SK-N-SH (cell line): Measurements from ENCODE around the gene KLHL20. TPM values are rescaled to one million over a fixed set of nuclear protein-coding genes. Genes with fewer than 3 reads are reported as not detected.
"Not testable (repeated sequence)": the region's sequence is repeated elsewhere in the genome, so short reads cannot be mapped to it uniquely, and the experiment has no call there.

ENCODE experiments used
- CTCF ChIA-PET: fragments of 300-600, 350-600 bp; formaldehyde crosslinking; extraction: SDS; loops from one replicate; lab custom pipeline; 2021; lab: Yijun Ruan, JAX
- POLR2A ChIA-PET: fragments of 350-600 bp; sonication (Branson Sonifier 250); formaldehyde crosslinking; extraction: SDS; loops from one replicate; lab custom pipeline; 2020; ENCODE audit warnings: antibody characterized with exemption, inconsistent platforms; lab: Yijun Ruan, JAX
- DNase-seq: peaks from one replicate; pipeline ENCODE4 v3.0.0; 2012
- H2AFZ ChIP-seq: fragments of 200-600 bp; sonication (generic); 2 replicates; pipeline ENCODE4 v1.8.1; 2016; ENCODE audit warnings: antibody characterized with exemption, mild to moderate bottlenecking, low read depth
- H3F3A ChIP-seq: fragments of 200-600 bp; sonication (generic); replicated peaks from 2 replicates; pipeline ENCODE3; 2016; ENCODE audit warnings: antibody characterized with exemption, mild to moderate bottlenecking; ENCODE audit not compliant: insufficient read depth
- H3K27ac ChIP-seq, 2 experiments: fragments of 200-500 bp in 1 of 2; fragments of 200-600 bp in 1 of 2; sonication (Bioruptor generic) in 1 of 2; sonication (generic), shearing (Covaris generic) in 1 of 2; 2 replicates each; pipeline versions ENCODE4 v1.5.1 to v1.6.1; 2014 to 2016; ENCODE audit warnings: low read depth in 2 of 2, inconsistent platforms in 1 of 2, low read length in 1 of 2, mild to moderate bottlenecking in 1 of 2, mixed read lengths in 1 of 2
- H3K27me3 ChIP-seq: fragments of 200-600 bp; sonication (generic), shearing (Covaris generic); 2 replicates; pipeline ENCODE4 v1.6.1; 2016; ENCODE audit warnings: mixed run types; ENCODE audit not compliant: insufficient read depth
- H3K36me3 ChIP-seq, 2 experiments: fragments of 200-500 bp in 1 of 2; fragments of 200-600 bp in 1 of 2; sonication (Bioruptor generic) in 1 of 2; sonication (generic) in 1 of 2; replicated peaks in 1 of 2; 2 replicates each; pipeline versions ENCODE3 to v1.5.1; 2014 to 2016; ENCODE audit warnings: low read length in 1 of 2, mild to moderate bottlenecking in 1 of 2; ENCODE audit not compliant: insufficient read depth in 2 of 2, control insufficient read depth in 1 of 2
- H3K4me1 ChIP-seq, 2 experiments: fragments of 200-500 bp in 1 of 2; fragments of 200-600 bp in 1 of 2; sonication (Bioruptor generic) in 1 of 2; sonication (generic), shearing (Covaris generic) in 1 of 2; 2 replicates each; pipeline versions ENCODE4 v1.5.1 to v1.6.1; 2014 to 2016; ENCODE audit warnings: low read depth in 1 of 2, low read length in 1 of 2, mixed run types in 1 of 2; ENCODE audit not compliant: insufficient read depth in 2 of 2, control insufficient read depth in 1 of 2
- H3K4me2 ChIP-seq: fragments of 200-600 bp; sonication (generic), shearing (Covaris generic); 2 replicates; pipeline ENCODE4 v1.6.1; 2017; ENCODE audit warnings: mixed run types
- H3K4me3 ChIP-seq, 2 experiments: fragments of 200-500 bp in 1 of 2; fragments of 200-600 bp in 1 of 2; sonication (Bioruptor generic) in 1 of 2; sonication (generic), shearing (Covaris generic) in 1 of 2; 2 replicates each; pipeline versions ENCODE4 v1.5.1 to v1.8.1; 2014 to 2016; ENCODE audit warnings: low read depth in 2 of 2, inconsistent platforms in 1 of 2, low read length in 1 of 2, mild to moderate bottlenecking in 1 of 2, mixed read lengths in 1 of 2, moderate library complexity in 1 of 2
- H3K79me2 ChIP-seq: fragments of 200-600 bp; sonication (generic); 2 replicates; pipeline ENCODE4 v1.8.1; 2017; ENCODE audit warnings: mild to moderate bottlenecking; ENCODE audit not compliant: insufficient read depth
- H3K9ac ChIP-seq: fragments of 200-600 bp; sonication (generic); 2 replicates; pipeline ENCODE4 v1.6.1; 2017; ENCODE audit warnings: mixed run types
- H3K9me2 ChIP-seq: fragments of 200-600 bp; sonication (generic); 2 replicates; pipeline ENCODE4 v1.6.1; 2017; ENCODE audit warnings: mixed run types
- H3K9me3 ChIP-seq: fragments of 200-600 bp; sonication (generic); 2 replicates; pipeline ENCODE4 v1.6.1; 2017; ENCODE audit warnings: mixed run types, mild to moderate bottlenecking, moderate library complexity
- H4K20me1 ChIP-seq: fragments of 200-600 bp; sonication (generic); 2 replicates; pipeline ENCODE4 v1.6.1; 2017; ENCODE audit warnings: mild to moderate bottlenecking, mixed run types; ENCODE audit not compliant: insufficient read depth
- GABPA ChIP-seq: IDR thresholded peaks from 2 replicates; pipeline ENCODE4 v1.4.0; 2012; ENCODE audit warnings: low read depth, mild to moderate bottlenecking
- JUND ChIP-seq: IDR thresholded peaks from 2 replicates; pipeline ENCODE4 v1.4.0; 2012
- NRF1 ChIP-seq: IDR thresholded peaks from 2 replicates; pipeline ENCODE4 v1.6.1; 2012; ENCODE audit warnings: low read depth, mild to moderate bottlenecking, low read length
- PBX3 ChIP-seq: IDR thresholded peaks from 2 replicates; pipeline ENCODE4; 2012
- RCOR1 ChIP-seq: fragments of 150-350 bp; IDR thresholded peaks from 2 replicates; pipeline ENCODE4 v1.6.1; 2017; ENCODE audit warnings: antibody characterized with exemption, low read length
- REST ChIP-seq: IDR thresholded peaks from 2 replicates; pipeline ENCODE4 v1.6.1; 2012; ENCODE audit warnings: mild to moderate bottlenecking, low read depth, low read length, moderate library complexity
- RXRA ChIP-seq: IDR thresholded peaks from 2 replicates; pipeline ENCODE4 v1.4.0; 2012; ENCODE audit warnings: low read depth, mild to moderate bottlenecking, borderline replicate concordance
- TAF1 ChIP-seq: IDR thresholded peaks from 2 replicates; pipeline ENCODE4 v1.6.1; 2012; ENCODE audit warnings: low read depth, mild to moderate bottlenecking, low read length, moderate library complexity, borderline replicate concordance
- TEAD4 ChIP-seq: IDR thresholded peaks from 2 replicates; pipeline ENCODE4 v1.4.0; 2012; ENCODE audit warnings: mild to moderate bottlenecking, borderline replicate concordance; ENCODE audit not compliant: insufficient read depth
- USF2 ChIP-seq: fragments of 150-350 bp; IDR thresholded peaks from 2 replicates; pipeline ENCODE4 v1.6.1; 2017; ENCODE audit warnings: antibody characterized with exemption, low read length, low read depth, borderline replicate concordance
- ZBTB33 ChIP-seq: IDR thresholded peaks from 2 replicates; pipeline ENCODE4 v1.4.0; 2012; ENCODE audit warnings: low read depth, borderline replicate concordance
- WGBS: methylation state at CpG from one replicate; pipeline ENCODE4 v1.1.6; 2017; ENCODE audit warnings: low lambda C conversion rate; 5-methylcytosine and 5-hydroxymethylcytosine counted together
- polyA plus RNA-seq, 3 experiments: library from polyadenylated mRNA; depleted of rRNA; stranded (reverse); fragments of >200 nt; gene quantifications; 2 replicates each; pipeline ENCODE4 v1.2.3, GENCODE V29; 2012

Gene KLHL20
- polyA plus RNA-seq, 1 of the 3 experiments (the other 2 are of a cell fraction) = 14.0 TPM

- TF ChIP-seq REST = no peak
These were observed 54.0 kb downstream of the KLHL20 start (continued) for GRCh38 chr1:173768827-173769226.

- H3K4me1 ChIP-seq, CTCF ChIA-PET, H3K27ac ChIP-seq, H3K4me3 ChIP-seq, H3K9ac ChIP-seq, H3K4me2 ChIP-seq, H3K9me2 ChIP-seq, POLR2A ChIA-PET, DNase-seq, H3K79me2 ChIP-seq, H3F3A ChIP-seq, H4K20me1 ChIP-seq, H3K9me3 ChIP-seq, H3K27me3 ChIP-seq, H2AFZ ChIP-seq: not testable (repeated sequence)
- H3K36me3 ChIP-seq = peaks cover 9 to 34% of the 10 kb centered on the region in 2 experiments
- 93% methylated on average over 9 of the region's 9 CpGs for WGBS
These were observed 55.5 kb downstream of the KLHL20 start for GRCh38 chr1:173770330-173770729.

GRCh38 chr1:173771560-173771959, 56.8 kb downstream of the KLHL20 start:
- no peaks in the 10 kb centered on the region for H3K9me2 ChIP-seq
- no peak overlapping the region for H3K4me2 ChIP-seq
- no peak for TF ChIP-seq TEAD4
- no peak for TF ChIP-seq USF2
- TF ChIP-seq RCOR1 = no peak
- no peak for TF ChIP-seq RXRA
- no peak for TF ChIP-seq GABPA
- no peak for TF ChIP-seq JUND
- TF ChIP-seq NRF1 = no peak
- no peak for TF ChIP-seq PBX3
- TF ChIP-seq ZBTB33 = no peak
- no peak for TF ChIP-seq TAF1
- no peak overlapping the region for H3K9ac ChIP-seq
- CTCF ChIA-PET = interaction anchor here (0.9 to 1.4 kb wide), 2 partner anchors 13 to 53 kb away, joined by 3 to 4 read pairs; partner anchors contain the start of gene DARS2
- H3K27me3 ChIP-seq = no peaks in the 10 kb centered on the region
- H3K9me3 ChIP-seq = no peaks in the 10 kb centered on the region
- H3K4me1 ChIP-seq = no peaks in the 10 kb centered on the region
- no peak overlapping the region for H2AFZ ChIP-seq
- H3K4me3 ChIP-seq = no peak overlapping the region
- 93% methylated on average over 1 of the region's 1 CpG for WGBS
- POLR2A ChIA-PET = no interaction called here
- H3K27ac ChIP-seq = no peak overlapping the region
- peaks cover 19 to 46% of the 10 kb centered on the region in 2 experiments for H3K36me3 ChIP-seq
- H4K20me1 ChIP-seq = no peaks in the 10 kb centered on the region
- H3F3A ChIP-seq = peaks cover 5% of the 10 kb centered on the region
- H3K79me2 ChIP-seq = no peaks in the 10 kb centered on the region
- DNase-seq = no peak
